SKM-1 (cell line): ENCODE results near the gene AMD1.

Source experiments
- DNase-seq: peaks from one replicate; lab custom pipeline; 2025; ENCODE audit not compliant: unreplicated experiment; lab: John Stamatoyannopoulos, UW

AMD1 gene

GRCh38 chr6:110934381-110934898 is 59.9 kb downstream of the AMD1 start:
- DNase-seq = no peak

GRCh38 chr6:110935171-110935570 is 60.6 kb downstream of the AMD1 start:
- DNase-seq = no peak

- no peak for DNase-seq
Observed at GRCh38 chr6:110938171-110938570, 63.6 kb downstream of the AMD1 start.

GRCh38 chr6:110939429-110940200 is 65.0 kb downstream of the AMD1 start:
- no peak for DNase-seq

GRCh38 chr6:110944681-110945151 is 70.1 kb downstream of the AMD1 start:
- peak; percentile 33 for DNase-seq
